NCI-H524 treated with DMSO at 0.1 percent for 48 hours (cell line): ENCODE measurements around the gene THUMPD1.
A peak's percentile ranks its signal among the peaks of the same experiment; 100 is the strongest.
"Not testable (repeated sequence)": the region's sequence is repeated elsewhere in the genome, so short reads cannot be mapped to it uniquely, and the experiment has no call there.

Experiments used
- DNase-seq: peaks from one replicate; lab custom pipeline; 2025; lab: John Stamatoyannopoulos, UW

Gene THUMPD1

GRCh38 chr16:20741554-20742285, at the start of gene THUMPD1:
Gene THUMPD1 (minus strand): TSS chr16:20741818. CDS start chr16:20741739, 79 bp downstream.
- peak; percentile 79 for DNase-seq

- DNase-seq, result no peak
Observed at GRCh38 chr16:20789130-20789529, 47.5 kb upstream of the THUMPD1 start.

GRCh38 chr16:20784204-20784603, 42.6 kb upstream of the THUMPD1 start:
- DNase-seq, result no peak

- no peak for DNase-seq
Observed at GRCh38 chr16:20782470-20782869, 40.9 kb upstream of the THUMPD1 start.

- no peak for DNase-seq
Observed at GRCh38 chr16:20781697-20782096, 40.1 kb upstream of the THUMPD1 start.

- peak; percentile 47 for DNase-seq
Observed at GRCh38 chr16:20774703-20775362, 33.2 kb upstream of the THUMPD1 start.

GRCh38 chr16:20773679-20774078, 32.1 kb upstream of the THUMPD1 start:
- DNase-seq, result no peak

GRCh38 chr16:20768818-20769217, 27.2 kb upstream of the THUMPD1 start:
- DNase-seq, result no peak

- no peak for DNase-seq
Observed at GRCh38 chr16:20768121-20768520, 26.5 kb upstream of the THUMPD1 start.

- DNase-seq, result no peak
Observed at GRCh38 chr16:20767577-20767976, 26.0 kb upstream of the THUMPD1 start.

- no peak for DNase-seq
Observed at GRCh38 chr16:20766294-20766693, 24.7 kb upstream of the THUMPD1 start.

GRCh38 chr16:20765732-20766131, 24.1 kb upstream of the THUMPD1 start:
- no peak for DNase-seq

GRCh38 chr16:20764448-20764847, 22.8 kb upstream of the THUMPD1 start:
- not testable (repeated sequence) for DNase-seq

GRCh38 chr16:20763461-20764232, 22.0 kb upstream of the THUMPD1 start, which contains the start of gene ACSM3:
Gene ACSM3 (plus strand): TSS chr16:20764014. CDS start chr16:20770035, 6,021 bp downstream.
- peak; percentile 79 for DNase-seq

GRCh38 chr16:20762404-20763123, 20.9 kb upstream of the THUMPD1 start:
- no peak for DNase-seq

- no peak for DNase-seq
Observed at GRCh38 chr16:20761175-20761574, 19.6 kb upstream of the THUMPD1 start.

- no peak for DNase-seq
Observed at GRCh38 chr16:20760346-20760745, 18.7 kb upstream of the THUMPD1 start.

- not testable (repeated sequence) for DNase-seq
Observed at GRCh38 chr16:20755799-20756198, 14.2 kb upstream of the THUMPD1 start.

- DNase-seq, result no peak
Observed at GRCh38 chr16:20755238-20755637, 13.6 kb upstream of the THUMPD1 start.

- DNase-seq, result no peak
Observed at GRCh38 chr16:20753727-20754126, 12.1 kb upstream of the THUMPD1 start.

GRCh38 chr16:20750558-20750957, 8.9 kb upstream of the THUMPD1 start:
- no peak for DNase-seq

GRCh38 chr16:20749474-20749873, 7.9 kb upstream of the THUMPD1 start:
- no peak for DNase-seq
